K562 (cell line): ENCODE data around the gene IGFBPL1. TPM values are rescaled to one million over a fixed set of nuclear protein-coding genes. Genes with fewer than 3 reads are reported as not detected.
A peak's percentile ranks its signal among the peaks of the same experiment; 100 is the strongest.

Experiments used
- C11orf30 ChIP-seq: fragments of 450-650 bp; IDR thresholded peaks from 2 replicates; pipeline ENCODE4 v1.6.1; 2016; ENCODE audit warnings: low read depth, mild to moderate bottlenecking
- EP400 ChIP-seq: fragments of 450-650 bp; IDR thresholded peaks from 2 replicates; pipeline ENCODE4 v1.6.1; 2017; ENCODE audit warnings: antibody characterized with exemption, mild to moderate bottlenecking, moderate library complexity
- JUN ChIP-seq, 2 experiments: sonication (generic) in 1 of 2; formaldehyde crosslinking in 1 of 2; IDR thresholded peaks; 2 replicates each; pipeline versions ENCODE4 v1.6.1 to v1.8.0; 2012 to 2022; ENCODE audit warnings: borderline replicate concordance in 2 of 2, mild to moderate bottlenecking in 2 of 2, improper control_type of control experiment in 1 of 2, low read depth in 1 of 2, low read length in 1 of 2, missing genetic modification reagents in 1 of 2
- KDM1A ChIP-seq, 2 experiments: fragments of 450-650 bp; IDR thresholded peaks; 2 replicates each; pipeline ENCODE4 v1.6.1; 2016; ENCODE audit warnings: mild to moderate bottlenecking in 2 of 2
- KLF16 ChIP-seq: IDR thresholded peaks from 2 replicates; pipeline ENCODE4 v1.6.1; 2016; ENCODE audit warnings: antibody characterized with exemption
- MTA2 ChIP-seq: fragments of 450-650 bp; IDR thresholded peaks from 2 replicates; pipeline ENCODE4 v1.6.1; 2016; ENCODE audit warnings: low read depth
- NBN ChIP-seq: fragments of 450-650 bp; IDR thresholded peaks from 2 replicates; pipeline ENCODE4 v1.6.1; 2016; ENCODE audit warnings: low read depth, mild to moderate bottlenecking
- PHF20 ChIP-seq: fragments of 450-650 bp; IDR thresholded peaks from 2 replicates; pipeline ENCODE4 v1.6.1; 2018; ENCODE audit not compliant: partially characterized antibody
- RHOXF2B ChIP-seq: fragments of 250-450 bp; sonication (Bioruptor Pico); conservative IDR thresholded peaks from 2 replicates; pipeline ENCODE4 v1.5.1; 2021
- TGIF2 ChIP-seq: sonication (generic); formaldehyde crosslinking; IDR thresholded peaks from 2 replicates; pipeline ENCODE4 v1.8.1; 2022; ENCODE audit warnings: mild to moderate bottlenecking, missing genetic modification reagents, moderate library complexity
- TSC22D4 ChIP-seq: fragments of 450-650 bp; IDR thresholded peaks from 2 replicates; pipeline ENCODE4 v1.6.1; 2016; ENCODE audit warnings: missing genetic modification characterization, missing biosample characterization, control low read depth
- VEZF1 ChIP-seq: fragments of 200-800 bp; sonication (Bioruptor generic); IDR thresholded peaks from 2 replicates; pipeline ENCODE4 v1.6.1; 2017; ENCODE audit warnings: missing genetic modification characterization, missing compliant biosample characterization
- ZBTB40 ChIP-seq, 2 experiments: fragments of 450-650 bp in 1 of 2; sonication (generic) in 1 of 2; formaldehyde crosslinking in 1 of 2; IDR thresholded peaks; 2 replicates each; pipeline versions ENCODE4 v1.7.1 to v1.9.0; 2016 to 2022; ENCODE audit warnings: inconsistent platforms in 1 of 2, mild to moderate bottlenecking in 1 of 2, missing genetic modification reagents in 1 of 2
- ZNF140 ChIP-seq: fragments of 250-450 bp; sonication (Bioruptor Pico); IDR thresholded peaks from 2 replicates; pipeline ENCODE4 v1.8.0; 2021; ENCODE audit warnings: moderate library complexity, mild to moderate bottlenecking, inconsistent platforms
- ZNF780A ChIP-seq: fragments of 250-450 bp; sonication (Bioruptor Pico); IDR thresholded peaks from 2 replicates; pipeline ENCODE4 v1.5.0; 2021; ENCODE audit warnings: mild to moderate bottlenecking
- ZSCAN32 ChIP-seq: fragments of 450-650 bp; formaldehyde crosslinking; IDR thresholded peaks from 2 replicates; pipeline ENCODE4 v1.4.0; 2020; ENCODE audit warnings: mild to moderate bottlenecking, moderate library complexity
- polyA plus RNA-seq, 8 experiments: library from polyadenylated mRNA; depleted of rRNA in 4 of 8; stranded (reverse) in 5 of 8; unstranded in 3 of 8; fragments of >200 nt; fragmentation: Nextera tagmentation in 2 of 8; fragmentation: Illumina TruSeq in 1 of 8; extraction: Ambion mirVana in 2 of 8; extraction: Trizol in 1 of 8; gene quantifications; 2 replicates each; pipeline versions ENCODE4 v1.2.1 to v1.2.3, GENCODE V29; 2011 to 2014; ENCODE audit warnings: inconsistent platforms in 1 of 8, missing spikeins in 1 of 8
- total RNA-seq, 7 experiments: library from RNA; depleted of rRNA in 6 of 7; stranded (reverse); fragments of >200 nt in 6 of 7; fragmentation: Illumina TruSeq in 2 of 7; extraction: Trizol in 2 of 7; gene quantifications; 2 replicates each; pipeline versions ENCODE4 v1.2.1 to v1.2.3, GENCODE V29; 2011 to 2021; ENCODE audit warnings: low replicate concordance in 1 of 7
- TF ChIP-seq, protein P1 (sequence below): fragments of 200-400 bp; formaldehyde crosslinking; IDR thresholded peaks from 2 replicates; pipeline ENCODE4 v1.6.1; 2017; ENCODE audit warnings: mild to moderate bottlenecking, low read depth, low read length, moderate library complexity

IGFBPL1 gene
- total and polyA plus RNA-seq, 9 of the 15 experiments (the other 6 are each of a cell fraction or from before 2014, with no cell fraction given) = not detected

DNA sequence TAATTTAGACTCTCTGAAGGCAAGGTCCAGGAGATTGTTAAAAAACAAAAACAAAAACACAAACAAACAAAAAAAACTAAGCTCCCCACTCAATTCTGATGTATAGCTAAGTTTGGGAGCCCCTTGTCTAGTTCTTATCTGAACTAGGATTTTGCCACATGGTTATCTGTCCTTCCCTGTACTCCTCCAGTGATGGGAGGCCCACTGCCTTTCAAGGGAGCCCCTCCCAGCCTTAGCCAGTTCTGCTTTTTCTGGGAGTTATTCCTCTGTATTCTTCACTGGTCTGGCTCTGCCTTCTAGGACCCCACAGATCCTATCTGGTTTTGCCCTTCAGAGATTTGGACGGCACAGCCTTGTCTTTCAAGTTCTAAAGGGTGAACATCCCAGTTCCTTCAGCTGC lies 33.8 kb downstream of the IGFBPL1 start (continued):
- TF ChIP-seq ZBTB40 (IDR thresholded peaks at IDR 0.05) = no peak
- TF ChIP-seq ZBTB40 (CRISPR knock-in tag; IDR thresholded peaks at IDR 0.05) = no peak
- no peak for TF ChIP-seq JUN (IDR thresholded peaks at IDR 0.05; ENCODE audit: borderline replicate concordance, low read depth, low read length)
- TF ChIP-seq JUN (CRISPR knock-in tag; IDR thresholded peaks at IDR 0.05; ENCODE audit: borderline replicate concordance) = no peak
- no peak for TF ChIP-seq TSC22D4 (tag)
- TF ChIP-seq KDM1A (IDR thresholded peaks at IDR 0.05) = no peak; a peak in 1 of 4 replicates
- TF ChIP-seq ZNF780A (CRISPR knock-in tag) = no peak
- TF ChIP-seq ZNF140 (CRISPR knock-in tag) = no peak
- TF ChIP-seq VEZF1 = peak; percentile 68; the same call in 1 of the 2 replicates
- TF ChIP-seq KLF16 = peak; percentile 69; the same call in 1 of the 2 replicates
- TF ChIP-seq MTA2 = peak; percentile 68
- TF ChIP-seq EP400 = 0 out of 2 replicates have a peak, but pooled peaks have one; percentile 12
- 0 out of 2 replicates have a peak, but pooled peaks have one; percentile 37 for TF ChIP-seq ZSCAN32 (CRISPR knock-in tag)
- TF ChIP-seq PHF20 = no peak
- TF ChIP-seq, protein P1, sequence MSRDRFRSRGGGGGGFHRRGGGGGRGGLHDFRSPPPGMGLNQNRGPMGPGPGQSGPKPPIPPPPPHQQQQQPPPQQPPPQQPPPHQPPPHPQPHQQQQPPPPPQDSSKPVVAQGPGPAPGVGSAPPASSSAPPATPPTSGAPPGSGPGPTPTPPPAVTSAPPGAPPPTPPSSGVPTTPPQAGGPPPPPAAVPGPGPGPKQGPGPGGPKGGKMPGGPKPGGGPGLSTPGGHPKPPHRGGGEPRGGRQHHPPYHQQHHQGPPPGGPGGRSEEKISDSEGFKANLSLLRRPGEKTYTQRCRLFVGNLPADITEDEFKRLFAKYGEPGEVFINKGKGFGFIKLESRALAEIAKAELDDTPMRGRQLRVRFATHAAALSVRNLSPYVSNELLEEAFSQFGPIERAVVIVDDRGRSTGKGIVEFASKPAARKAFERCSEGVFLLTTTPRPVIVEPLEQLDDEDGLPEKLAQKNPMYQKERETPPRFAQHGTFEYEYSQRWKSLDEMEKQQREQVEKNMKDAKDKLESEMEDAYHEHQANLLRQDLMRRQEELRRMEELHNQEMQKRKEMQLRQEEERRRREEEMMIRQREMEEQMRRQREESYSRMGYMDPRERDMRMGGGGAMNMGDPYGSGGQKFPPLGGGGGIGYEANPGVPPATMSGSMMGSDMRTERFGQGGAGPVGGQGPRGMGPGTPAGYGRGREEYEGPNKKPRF = no peak
- no peak for TF ChIP-seq C11orf30
- no peak for TF ChIP-seq RHOXF2B (CRISPR knock-in tag)
- no peak for TF ChIP-seq TGIF2 (CRISPR knock-in tag)
- peak; percentile 41; the same call in 1 of the 2 replicates for TF ChIP-seq NBN
